SK-N-SH (cell line): Measurements from ENCODE around the gene FIGN. TPM values are rescaled to one million over a fixed set of nuclear protein-coding genes. Genes with fewer than 3 reads are reported as not detected.

Experiments
- CTCF ChIA-PET: fragments of 300-600, 350-600 bp; formaldehyde crosslinking; extraction: SDS; loops from one replicate; lab custom pipeline; 2021; lab: Yijun Ruan, JAX
- POLR2A ChIA-PET: fragments of 350-600 bp; sonication (Branson Sonifier 250); formaldehyde crosslinking; extraction: SDS; loops from one replicate; lab custom pipeline; 2020; ENCODE audit warnings: antibody characterized with exemption, inconsistent platforms; lab: Yijun Ruan, JAX
- DNase-seq: peaks from one replicate; pipeline ENCODE4 v3.0.0; 2012
- H2AFZ ChIP-seq: fragments of 200-600 bp; sonication (generic); 2 replicates; pipeline ENCODE4 v1.8.1; 2016; ENCODE audit warnings: antibody characterized with exemption, mild to moderate bottlenecking, low read depth
- H3F3A ChIP-seq: fragments of 200-600 bp; sonication (generic); replicated peaks from 2 replicates; pipeline ENCODE3; 2016; ENCODE audit warnings: antibody characterized with exemption, mild to moderate bottlenecking; ENCODE audit not compliant: insufficient read depth
- H3K27ac ChIP-seq, 2 experiments: fragments of 200-500 bp in 1 of 2; fragments of 200-600 bp in 1 of 2; sonication (Bioruptor generic) in 1 of 2; sonication (generic), shearing (Covaris generic) in 1 of 2; 2 replicates each; pipeline versions ENCODE4 v1.5.1 to v1.6.1; 2014 to 2016; ENCODE audit warnings: low read depth in 2 of 2, inconsistent platforms in 1 of 2, low read length in 1 of 2, mild to moderate bottlenecking in 1 of 2, mixed read lengths in 1 of 2
- H3K27me3 ChIP-seq: fragments of 200-600 bp; sonication (generic), shearing (Covaris generic); 2 replicates; pipeline ENCODE4 v1.6.1; 2016; ENCODE audit warnings: mixed run types; ENCODE audit not compliant: insufficient read depth
- H3K36me3 ChIP-seq, 2 experiments: fragments of 200-500 bp in 1 of 2; fragments of 200-600 bp in 1 of 2; sonication (Bioruptor generic) in 1 of 2; sonication (generic) in 1 of 2; replicated peaks in 1 of 2; 2 replicates each; pipeline versions ENCODE3 to v1.5.1; 2014 to 2016; ENCODE audit warnings: low read length in 1 of 2, mild to moderate bottlenecking in 1 of 2; ENCODE audit not compliant: insufficient read depth in 2 of 2, control insufficient read depth in 1 of 2
- H3K4me1 ChIP-seq, 2 experiments: fragments of 200-500 bp in 1 of 2; fragments of 200-600 bp in 1 of 2; sonication (Bioruptor generic) in 1 of 2; sonication (generic), shearing (Covaris generic) in 1 of 2; 2 replicates each; pipeline versions ENCODE4 v1.5.1 to v1.6.1; 2014 to 2016; ENCODE audit warnings: low read depth in 1 of 2, low read length in 1 of 2, mixed run types in 1 of 2; ENCODE audit not compliant: insufficient read depth in 2 of 2, control insufficient read depth in 1 of 2
- H3K4me2 ChIP-seq: fragments of 200-600 bp; sonication (generic), shearing (Covaris generic); 2 replicates; pipeline ENCODE4 v1.6.1; 2017; ENCODE audit warnings: mixed run types
- H3K4me3 ChIP-seq, 2 experiments: fragments of 200-500 bp in 1 of 2; fragments of 200-600 bp in 1 of 2; sonication (Bioruptor generic) in 1 of 2; sonication (generic), shearing (Covaris generic) in 1 of 2; 2 replicates each; pipeline versions ENCODE4 v1.5.1 to v1.8.1; 2014 to 2016; ENCODE audit warnings: low read depth in 2 of 2, inconsistent platforms in 1 of 2, low read length in 1 of 2, mild to moderate bottlenecking in 1 of 2, mixed read lengths in 1 of 2, moderate library complexity in 1 of 2
- H3K79me2 ChIP-seq: fragments of 200-600 bp; sonication (generic); 2 replicates; pipeline ENCODE4 v1.8.1; 2017; ENCODE audit warnings: mild to moderate bottlenecking; ENCODE audit not compliant: insufficient read depth
- H3K9ac ChIP-seq: fragments of 200-600 bp; sonication (generic); 2 replicates; pipeline ENCODE4 v1.6.1; 2017; ENCODE audit warnings: mixed run types
- H3K9me2 ChIP-seq: fragments of 200-600 bp; sonication (generic); 2 replicates; pipeline ENCODE4 v1.6.1; 2017; ENCODE audit warnings: mixed run types
- H3K9me3 ChIP-seq: fragments of 200-600 bp; sonication (generic); 2 replicates; pipeline ENCODE4 v1.6.1; 2017; ENCODE audit warnings: mixed run types, mild to moderate bottlenecking, moderate library complexity
- H4K20me1 ChIP-seq: fragments of 200-600 bp; sonication (generic); 2 replicates; pipeline ENCODE4 v1.6.1; 2017; ENCODE audit warnings: mild to moderate bottlenecking, mixed run types; ENCODE audit not compliant: insufficient read depth
- CHD2 ChIP-seq: fragments of 150-350 bp; IDR thresholded peaks from 2 replicates; pipeline ENCODE4 v1.6.1; 2018; ENCODE audit warnings: low read length; ENCODE audit not compliant: partially characterized antibody
- ELF1 ChIP-seq: IDR thresholded peaks from 2 replicates; pipeline ENCODE4 v1.4.0; 2012
- EZH2phosphoT487 ChIP-seq: fragments of 200-600 bp; sonication (generic); IDR thresholded peaks from 2 replicates; pipeline ENCODE4 v1.6.1; 2017; ENCODE audit warnings: low read depth, mixed run types, mild to moderate bottlenecking, antibody characterized with exemption, moderate library complexity, borderline replicate concordance
- FOXJ3 ChIP-seq: sonication (generic); formaldehyde crosslinking; IDR thresholded peaks from 2 replicates; pipeline ENCODE4 v1.5.1; 2020; ENCODE audit warnings: mild to moderate bottlenecking, missing genetic modification reagents
- GABPA ChIP-seq: IDR thresholded peaks from 2 replicates; pipeline ENCODE4 v1.4.0; 2012; ENCODE audit warnings: low read depth, mild to moderate bottlenecking
- GATA2 ChIP-seq: sonication (generic); formaldehyde crosslinking; IDR thresholded peaks from 2 replicates; pipeline ENCODE4 v1.5.0; 2020; ENCODE audit warnings: mild to moderate bottlenecking, missing genetic modification reagents
- MEF2A ChIP-seq: IDR thresholded peaks from 2 replicates; pipeline ENCODE4 v1.4.0; 2012; ENCODE audit warnings: low read depth, borderline replicate concordance
- MXI1 ChIP-seq: IDR thresholded peaks from 2 replicates; pipeline ENCODE4 v1.6.1; 2012; ENCODE audit warnings: mild to moderate bottlenecking, low read depth, low read length, improper control_type of control experiment
- NRF1 ChIP-seq: IDR thresholded peaks from 2 replicates; pipeline ENCODE4 v1.6.1; 2012; ENCODE audit warnings: low read depth, mild to moderate bottlenecking, low read length
- RAD21 ChIP-seq: IDR thresholded peaks from 2 replicates; pipeline ENCODE4 v1.6.1; 2012; ENCODE audit warnings: mild to moderate bottlenecking, low read length
- RCOR1 ChIP-seq: fragments of 150-350 bp; IDR thresholded peaks from 2 replicates; pipeline ENCODE4 v1.6.1; 2017; ENCODE audit warnings: antibody characterized with exemption, low read length
- RXRA ChIP-seq: IDR thresholded peaks from 2 replicates; pipeline ENCODE4 v1.4.0; 2012; ENCODE audit warnings: low read depth, mild to moderate bottlenecking, borderline replicate concordance
- SIN3A ChIP-seq: IDR thresholded peaks from 2 replicates; pipeline ENCODE4 v1.6.1; 2012; ENCODE audit warnings: low read depth, mild to moderate bottlenecking, low read length, moderate library complexity, borderline replicate concordance
- SMC3 ChIP-seq: IDR thresholded peaks from 2 replicates; pipeline ENCODE4 v1.6.1; 2012; ENCODE audit warnings: low read depth, low read length, improper control_type of control experiment
- TAF1 ChIP-seq: IDR thresholded peaks from 2 replicates; pipeline ENCODE4 v1.6.1; 2012; ENCODE audit warnings: low read depth, mild to moderate bottlenecking, low read length, moderate library complexity, borderline replicate concordance
- TEAD4 ChIP-seq: IDR thresholded peaks from 2 replicates; pipeline ENCODE4 v1.4.0; 2012; ENCODE audit warnings: mild to moderate bottlenecking, borderline replicate concordance; ENCODE audit not compliant: insufficient read depth
- YY1 ChIP-seq: IDR thresholded peaks from 2 replicates; pipeline ENCODE4 v1.4.0; 2012; ENCODE audit warnings: low read depth, mild to moderate bottlenecking
- WGBS: methylation state at CpG from one replicate; pipeline ENCODE4 v1.1.6; 2017; ENCODE audit warnings: low lambda C conversion rate; 5-methylcytosine and 5-hydroxymethylcytosine counted together
- polyA plus RNA-seq, 3 experiments: library from polyadenylated mRNA; depleted of rRNA; stranded (reverse); fragments of >200 nt; gene quantifications; 2 replicates each; pipeline ENCODE4 v1.2.3, GENCODE V29; 2012
- TF ChIP-seq, protein P1 (sequence below): IDR thresholded peaks from 2 replicates; pipeline ENCODE4 v1.4.0; 2012; ENCODE audit warnings: low read depth
- TF ChIP-seq, protein P2 (sequence below): fragments of 150-350 bp; IDR thresholded peaks from 2 replicates; pipeline ENCODE4 v1.6.1; 2017; ENCODE audit warnings: antibody characterized with exemption, low read length, low read depth, borderline replicate concordance
- TF ChIP-seq, protein P3 (sequence below): IDR thresholded peaks from 2 replicates; pipeline ENCODE4 v1.6.1; 2012; ENCODE audit warnings: mild to moderate bottlenecking, low read depth, low read length, moderate library complexity

Gene FIGN
- polyA plus RNA-seq, 1 of the 3 experiments (the other 2 are of a cell fraction), result 0.74 TPM

DNA sequence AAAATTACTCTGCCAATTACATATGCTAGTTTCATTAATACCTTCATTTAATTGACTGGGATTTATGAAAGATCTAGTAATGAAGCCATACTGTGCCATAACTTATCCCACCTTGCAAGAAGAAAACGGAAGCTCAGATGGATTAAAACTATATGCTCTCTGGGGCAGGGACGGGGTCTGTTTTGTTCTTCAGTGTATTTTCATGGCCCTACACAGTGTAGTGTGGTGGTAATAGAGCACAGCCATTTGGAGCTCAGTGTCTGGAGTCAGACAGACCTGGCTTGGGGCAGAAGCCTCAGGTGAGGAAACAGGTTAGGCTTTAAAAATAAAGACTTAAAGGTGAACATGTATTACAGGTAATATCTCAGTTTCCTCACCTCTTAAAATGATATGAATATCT is 62.3 kb downstream of the FIGN start:
- Histone ChIP-seq H2AFZ (no peak overlapping the region), H3K27ac (no peak overlapping the region), H3K4me2 (no peak overlapping the region), H3F3A (no peaks in the 10 kb centered on the region), H3K9ac (no peak overlapping the region), H3K27me3 (no peaks in the 10 kb centered on the region), H3K4me1 (no peaks in the 10 kb centered on the region; a peak in 2 of 4 replicates), H4K20me1 (no peaks in the 10 kb centered on the region)
- POLR2A ChIA-PET, result no interaction called here
- 100% methylated on average over 2 of the region's 2 CpGs for WGBS
- DNase-seq, result no peak
- CTCF ChIA-PET, result interaction anchor here (0.7 to 1.5 kb wide), 4 partner anchors 14 to 321 kb away, joined by 3 to 4 read pairs (median 3); no protein-coding TSS in a partner anchor
- TF ChIP-seq RAD21 (no peak), NRF1 (no peak), ELF1 (no peak), RXRA (no peak), MXI1 (no peak), YY1 (no peak), TAF1 (no peak), GATA2 (CRISPR knock-in tag) (no peak), MEF2A (no peak), CHD2 (no peak), SIN3A (no peak), EZH2phosphoT487 (no peak), FOXJ3 (CRISPR knock-in tag) (no peak), GABPA (no peak), TEAD4 (no peak), SMC3 (no peak), RCOR1 (no peak)
- TF ChIP-seq, protein P1, sequence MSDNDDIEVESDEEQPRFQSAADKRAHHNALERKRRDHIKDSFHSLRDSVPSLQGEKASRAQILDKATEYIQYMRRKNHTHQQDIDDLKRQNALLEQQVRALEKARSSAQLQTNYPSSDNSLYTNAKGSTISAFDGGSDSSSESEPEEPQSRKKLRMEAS, result no peak
- TF ChIP-seq, protein P2, sequence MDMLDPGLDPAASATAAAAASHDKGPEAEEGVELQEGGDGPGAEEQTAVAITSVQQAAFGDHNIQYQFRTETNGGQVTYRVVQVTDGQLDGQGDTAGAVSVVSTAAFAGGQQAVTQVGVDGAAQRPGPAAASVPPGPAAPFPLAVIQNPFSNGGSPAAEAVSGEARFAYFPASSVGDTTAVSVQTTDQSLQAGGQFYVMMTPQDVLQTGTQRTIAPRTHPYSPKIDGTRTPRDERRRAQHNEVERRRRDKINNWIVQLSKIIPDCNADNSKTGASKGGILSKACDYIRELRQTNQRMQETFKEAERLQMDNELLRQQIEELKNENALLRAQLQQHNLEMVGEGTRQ, result no peak
- TF ChIP-seq, protein P3, sequence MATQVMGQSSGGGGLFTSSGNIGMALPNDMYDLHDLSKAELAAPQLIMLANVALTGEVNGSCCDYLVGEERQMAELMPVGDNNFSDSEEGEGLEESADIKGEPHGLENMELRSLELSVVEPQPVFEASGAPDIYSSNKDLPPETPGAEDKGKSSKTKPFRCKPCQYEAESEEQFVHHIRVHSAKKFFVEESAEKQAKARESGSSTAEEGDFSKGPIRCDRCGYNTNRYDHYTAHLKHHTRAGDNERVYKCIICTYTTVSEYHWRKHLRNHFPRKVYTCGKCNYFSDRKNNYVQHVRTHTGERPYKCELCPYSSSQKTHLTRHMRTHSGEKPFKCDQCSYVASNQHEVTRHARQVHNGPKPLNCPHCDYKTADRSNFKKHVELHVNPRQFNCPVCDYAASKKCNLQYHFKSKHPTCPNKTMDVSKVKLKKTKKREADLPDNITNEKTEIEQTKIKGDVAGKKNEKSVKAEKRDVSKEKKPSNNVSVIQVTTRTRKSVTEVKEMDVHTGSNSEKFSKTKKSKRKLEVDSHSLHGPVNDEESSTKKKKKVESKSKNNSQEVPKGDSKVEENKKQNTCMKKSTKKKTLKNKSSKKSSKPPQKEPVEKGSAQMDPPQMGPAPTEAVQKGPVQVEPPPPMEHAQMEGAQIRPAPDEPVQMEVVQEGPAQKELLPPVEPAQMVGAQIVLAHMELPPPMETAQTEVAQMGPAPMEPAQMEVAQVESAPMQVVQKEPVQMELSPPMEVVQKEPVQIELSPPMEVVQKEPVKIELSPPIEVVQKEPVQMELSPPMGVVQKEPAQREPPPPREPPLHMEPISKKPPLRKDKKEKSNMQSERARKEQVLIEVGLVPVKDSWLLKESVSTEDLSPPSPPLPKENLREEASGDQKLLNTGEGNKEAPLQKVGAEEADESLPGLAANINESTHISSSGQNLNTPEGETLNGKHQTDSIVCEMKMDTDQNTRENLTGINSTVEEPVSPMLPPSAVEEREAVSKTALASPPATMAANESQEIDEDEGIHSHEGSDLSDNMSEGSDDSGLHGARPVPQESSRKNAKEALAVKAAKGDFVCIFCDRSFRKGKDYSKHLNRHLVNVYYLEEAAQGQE, result no peak
- TF ChIP-seq, all 33 proteins: peak for 0
- no peak overlapping the region for H3K4me3 ChIP-seq
- no peaks in the 10 kb centered on the region for H3K9me2 ChIP-seq
- no peaks in the 10 kb centered on the region for H3K9me3 ChIP-seq
- no peaks in the 10 kb centered on the region for H3K36me3 ChIP-seq
- no peaks in the 10 kb centered on the region for H3K79me2 ChIP-seq
